Stomach (tissue), 9 donors: Measurements from ENCODE around the gene TPST1. TPM values are rescaled to one million over a fixed set of nuclear protein-coding genes. Genes with fewer than 3 reads are reported as not detected.

Source experiments
- DNase-seq, 2 donors: peaks; one replicate each; pipeline versions ENCODE4 v3.0.0 to v3.0.0-alpha.2; 2013 to 2019
- H3K27ac ChIP-seq, 5 donors: fragments of 200-600 bp in 4 of 5; sonication (generic) in 4 of 5; one replicate each; pipeline ENCODE4 v1.5.1; 2013 to 2019; ENCODE audit warnings: mild to moderate bottlenecking in 1 of 5, moderate library complexity in 1 of 5
- H3K27me3 ChIP-seq, 3 donors: fragments of 200-600 bp; sonication (generic); one replicate each; pipeline ENCODE4 v1.5.1; 2017 to 2019; ENCODE audit warnings: mixed run types in 1 of 3
- H3K36me3 ChIP-seq, 4 donors: fragments of 200-600 bp; sonication (generic); 1 replicate in 3 of 4; 2 replicates in 1 of 4; pipeline ENCODE4 v1.5.1; 2016 to 2019
- H3K4me1 ChIP-seq, 4 donors: fragments of 200-600 bp; sonication (generic); one replicate each; pipeline ENCODE4 v1.5.1; 2016 to 2019
- H3K4me3 ChIP-seq, 4 donors: fragments of 200-600 bp; sonication (generic) in 3 of 4; one replicate each; pipeline ENCODE4 v1.5.1; 2016 to 2019; ENCODE audit warnings: mild to moderate bottlenecking in 1 of 4
- H3K9me3 ChIP-seq, 4 donors: fragments of 200-600 bp; sonication (generic); one replicate each; pipeline ENCODE4 v1.5.1; 2016 to 2019
- CTCF ChIP-seq, 7 experiments: fragments of 450-650 bp in 4 of 7; fragments of 200-600 bp in 3 of 7; sonication (generic) in 3 of 7; IDR thresholded peaks; one replicate each; pipeline ENCODE4 v1.5.1; 2016 to 2019; ENCODE audit warnings: antibody characterized with exemption in 7 of 7, control low read depth in 2 of 7, mild to moderate bottlenecking in 1 of 7
- EP300 ChIP-seq: sonication (generic); formaldehyde crosslinking; IDR thresholded peaks from one replicate; pipeline ENCODE4 v1.6.1; 2017; ENCODE audit warnings: antibody characterized with exemption
- POLR2A ChIP-seq, 4 donors: fragments of 450-650 bp; IDR thresholded peaks; one replicate each; pipeline ENCODE4 v1.6.1; 2016; ENCODE audit warnings: antibody characterized with exemption in 4 of 4, control low read depth in 2 of 4, mild to moderate bottlenecking in 1 of 4, moderate library complexity in 1 of 4
- POLR2AphosphoS5 ChIP-seq, 3 donors: sonication (generic); formaldehyde crosslinking; IDR thresholded peaks; one replicate each; pipeline ENCODE4 v1.6.1; 2016; ENCODE audit warnings: antibody characterized with exemption in 3 of 3
- WGBS, 5 donors: extraction: QIAGEN DNeasy Blood & Tissue Kit in 3 of 5; methylation state at CpG; one replicate each; pipeline versions ENCODE4 v1.1.5 to v1.1.7; 2013 to 2018; 5-methylcytosine and 5-hydroxymethylcytosine counted together
- intact Hi-C: fragments of 100-400 bp; cut with DNase I; formaldehyde crosslinking; loops from one replicate; pipeline ENCODE4 v1.15.1; 2023; ENCODE audit warnings: low total_unique reads
- polyA plus RNA-seq, 3 donors: library from polyadenylated mRNA; stranded (reverse); fragments of 200-250 nt; gene quantifications; one replicate each; pipeline ENCODE4 v1.2.3, GENCODE V29; 2013
- total RNA-seq, 5 donors: library from RNA; depleted of rRNA; stranded (reverse); fragments of >200 nt; gene quantifications; one replicate each; pipeline versions ENCODE4 v1.1.0 to v1.2.3, GENCODE V29; 2014 to 2016
- donor health status: healthy with polysubstance abuse.
- donor health status: Bipolar disorder and iron deficiency.
- donor health status: healthy.

The TPST1 gene
- total and polyA plus RNA-seq, 8 donors: 0.58 to 78.8 (median 8.7) TPM

- peaks cover 0 to 25% (median 13%) of the 10 kb centered on the region in 4 donors for H3K4me1 ChIP-seq
- peak overlapping the region in 3 of 5 donors; percentile 12 to 61 (median 47) for H3K27ac ChIP-seq
- H3K4me3 ChIP-seq: no peak overlapping the region
- TF ChIP-seq POLR2A (IDR thresholded peaks at IDR 0.05): no peak
- TF ChIP-seq POLR2AphosphoS5 (IDR thresholded peaks at IDR 0.05): peak in 2 of 3 donors; percentile 14 to 23
- no peaks in the 10 kb centered on the region for H3K9me3 ChIP-seq
- 90 to 93% (median 91%) methylated on average over 5 of the region's 5 CpGs for WGBS, 5 donors
- H3K27me3 ChIP-seq: no peaks in the 10 kb centered on the region
- DNase-seq: no peak
- H3K36me3 ChIP-seq: no peaks in the 10 kb centered on the region
- intact Hi-C loops: no loop called here
Measured at GRCh38 chr7:66283003-66283920, 78.1 kb downstream of the TPST1 start.

- 63 to 78% (median 67%) methylated on average over 1 of the region's 1 CpG for WGBS, 5 donors
- Histone ChIP-seq H3K4me3 (no peak overlapping the region), H3K4me1 (peaks cover 0 to 8% (median 0%) of the 10 kb centered on the region in 4 donors), H3K36me3 (no peaks in the 10 kb centered on the region), H3K27ac (peak overlapping the region in 2 of 5 donors; percentile 10 to 51), H3K9me3 (peaks cover 0 to 12% (median 10%) of the 10 kb centered on the region in 4 donors), H3K27me3 (no peaks in the 10 kb centered on the region)
- DNase-seq: no peak
- intact Hi-C loops: no loop called here
- TF ChIP-seq EP300: no peak
- no peak for TF ChIP-seq POLR2AphosphoS5 (IDR thresholded peaks at IDR 0.05)
- no peak for TF ChIP-seq CTCF (IDR thresholded peaks at IDR 0.05)
- TF ChIP-seq POLR2A (IDR thresholded peaks at IDR 0.05): no peak
Measured at GRCh38 chr7:66296001-66296521, 90.9 kb downstream of the TPST1 start.

- WGBS, 5 donors: 80 to 93% (median 90%) methylated on average over 3 of the region's 3 CpGs
- peaks cover 0 to 12% (median 10%) of the 10 kb centered on the region in 4 donors for H3K9me3 ChIP-seq
- no peaks in the 10 kb centered on the region for H3K27me3 ChIP-seq
- peaks cover 0 to 8% (median 0%) of the 10 kb centered on the region in 4 donors for H3K4me1 ChIP-seq
- no peak for TF ChIP-seq POLR2A (IDR thresholded peaks at IDR 0.05)
- TF ChIP-seq EP300: no peak
- TF ChIP-seq CTCF (IDR thresholded peaks at IDR 0.05): no peak
- no peak for TF ChIP-seq POLR2AphosphoS5 (IDR thresholded peaks at IDR 0.05)
- DNase-seq: no peak
- no peak overlapping the region for H3K4me3 ChIP-seq
- no peaks in the 10 kb centered on the region for H3K36me3 ChIP-seq
- intact Hi-C loops: no loop called here
- H3K27ac ChIP-seq: peak overlapping the region in 2 of 5 donors; percentile 10 to 51
Measured at GRCh38 chr7:66296557-66296956, 91.4 kb downstream of the TPST1 start.

GRCh38 chr7:66297579-66297978 is 92.4 kb downstream of the TPST1 start:
- Histone ChIP-seq H3K36me3 (no peaks in the 10 kb centered on the region), H3K4me3 (no peak overlapping the region), H3K27ac (no peak overlapping the region), H3K4me1 (peaks cover 0 to 8% (median 0%) of the 10 kb centered on the region in 4 donors), H3K9me3 (peaks cover 0 to 12% (median 10%) of the 10 kb centered on the region in 4 donors), H3K27me3 (no peaks in the 10 kb centered on the region)
- intact Hi-C loops: no loop called here
- TF ChIP-seq EP300 (no peak), POLR2A (IDR thresholded peaks at IDR 0.05) (no peak), CTCF (IDR thresholded peaks at IDR 0.05) (no peak), POLR2AphosphoS5 (IDR thresholded peaks at IDR 0.05) (no peak)
- no peak for DNase-seq
